Astrocyte (in vitro differentiated cells and primary cell): ENCODE data around the gene MAP7.

ENCODE experiments used
- EZH2 ChIP-seq: IDR thresholded peaks from 2 replicates; pipeline ENCODE4 v1.6.1; 2012; ENCODE audit warnings: mild to moderate bottlenecking, low read length, inconsistent platforms; ENCODE audit not compliant: insufficient read depth
- TF ChIP-seq, protein P1 (sequence below): IDR thresholded peaks from 2 replicates; pipeline ENCODE4 v1.5.1; 2011; ENCODE audit warnings: low read depth, mild to moderate bottlenecking, inconsistent platforms, low read length, moderate library complexity; ENCODE audit not compliant: insufficient read depth

DNA sequence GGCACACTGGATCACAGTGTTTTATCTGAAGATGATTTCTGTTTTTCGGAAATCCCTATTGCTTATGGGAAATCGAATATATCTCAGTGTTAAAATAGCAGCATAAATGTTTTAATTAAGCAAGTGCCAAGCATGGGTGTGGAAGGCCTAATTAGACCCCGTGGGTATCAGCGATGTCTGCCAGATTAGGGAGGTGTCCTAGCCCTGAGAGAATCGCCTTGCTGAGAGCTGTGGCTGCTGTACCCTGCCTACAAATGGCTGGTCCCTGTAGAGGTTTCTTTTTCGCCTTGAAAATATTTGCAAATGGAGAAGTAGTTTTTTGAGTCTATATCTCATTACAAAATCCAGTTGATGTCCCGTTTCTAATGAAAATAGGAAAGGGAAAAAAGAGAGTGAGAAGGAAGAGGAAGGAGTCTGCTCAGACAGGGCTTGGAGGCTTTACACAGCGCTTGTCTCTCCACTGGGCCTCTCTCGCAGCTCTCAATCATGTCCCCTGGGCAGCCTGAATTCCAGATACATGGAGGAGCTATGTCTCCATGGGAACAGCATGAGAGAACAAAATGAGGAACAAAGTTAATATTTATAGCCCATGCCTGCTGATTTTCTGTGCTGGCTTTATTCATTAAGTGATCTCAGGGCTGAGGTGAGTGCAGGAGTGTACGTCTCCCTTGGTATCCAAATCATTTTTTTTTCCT lies 225.4 kb downstream of the MAP7 start:
- TF ChIP-seq, protein P1, sequence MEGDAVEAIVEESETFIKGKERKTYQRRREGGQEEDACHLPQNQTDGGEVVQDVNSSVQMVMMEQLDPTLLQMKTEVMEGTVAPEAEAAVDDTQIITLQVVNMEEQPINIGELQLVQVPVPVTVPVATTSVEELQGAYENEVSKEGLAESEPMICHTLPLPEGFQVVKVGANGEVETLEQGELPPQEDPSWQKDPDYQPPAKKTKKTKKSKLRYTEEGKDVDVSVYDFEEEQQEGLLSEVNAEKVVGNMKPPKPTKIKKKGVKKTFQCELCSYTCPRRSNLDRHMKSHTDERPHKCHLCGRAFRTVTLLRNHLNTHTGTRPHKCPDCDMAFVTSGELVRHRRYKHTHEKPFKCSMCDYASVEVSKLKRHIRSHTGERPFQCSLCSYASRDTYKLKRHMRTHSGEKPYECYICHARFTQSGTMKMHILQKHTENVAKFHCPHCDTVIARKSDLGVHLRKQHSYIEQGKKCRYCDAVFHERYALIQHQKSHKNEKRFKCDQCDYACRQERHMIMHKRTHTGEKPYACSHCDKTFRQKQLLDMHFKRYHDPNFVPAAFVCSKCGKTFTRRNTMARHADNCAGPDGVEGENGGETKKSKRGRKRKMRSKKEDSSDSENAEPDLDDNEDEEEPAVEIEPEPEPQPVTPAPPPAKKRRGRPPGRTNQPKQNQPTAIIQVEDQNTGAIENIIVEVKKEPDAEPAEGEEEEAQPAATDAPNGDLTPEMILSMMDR: no peak
- no peak for TF ChIP-seq EZH2
